ENCODE results near the gene LRRC8C. TPM values are rescaled to one million over a fixed set of nuclear protein-coding genes. Genes with fewer than 3 reads are reported as not detected.

LRRC8C gene
- total RNA-seq, 4 donors from 2014 or later: 4.4 to 11.0 (median 8.2) TPM

DNA sequence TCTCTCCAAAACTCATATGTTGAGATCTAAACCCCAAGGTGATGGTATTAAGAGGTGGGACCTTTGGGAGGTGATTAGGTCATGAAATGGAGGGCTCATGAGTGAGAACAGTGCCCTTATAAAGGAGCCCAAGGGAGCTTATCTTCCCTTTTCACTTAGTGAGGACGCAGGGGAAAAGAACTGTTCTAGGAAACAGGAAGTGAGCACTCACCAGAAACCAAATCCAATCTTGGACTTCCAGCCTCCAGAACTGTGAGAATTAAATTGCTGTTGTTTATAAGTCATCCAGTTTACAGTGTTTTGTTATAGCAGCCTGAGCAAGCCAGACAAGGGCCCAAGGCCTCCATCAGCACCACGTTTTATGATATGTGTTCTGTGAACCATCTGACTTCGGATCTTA is 127.6 kb downstream of the LRRC8C start:
- 79 to 88% methylated on average over 3 of the region's 3 CpGs for WGBS, 2 donors
- intact Hi-C loops (cut with DNase I): loop anchor here (5.0 to 10.0 kb wide), 2 partner anchors 128 to 276 kb away; partner anchors contain the start of gene LRRC8C
- H3K27ac ChIP-seq: no peak overlapping the region
- no peak overlapping the region for H3K4me3 ChIP-seq (replicated peaks in 1 of 3)
- H3K27me3 ChIP-seq: no peaks in the 10 kb centered on the region
- H3K36me3 ChIP-seq: no peaks in the 10 kb centered on the region
- no peak for DNase-seq
- H3K4me1 ChIP-seq: peaks cover 0 to 10% of the 10 kb centered on the region in 2 donors
- TF ChIP-seq, protein P1, sequence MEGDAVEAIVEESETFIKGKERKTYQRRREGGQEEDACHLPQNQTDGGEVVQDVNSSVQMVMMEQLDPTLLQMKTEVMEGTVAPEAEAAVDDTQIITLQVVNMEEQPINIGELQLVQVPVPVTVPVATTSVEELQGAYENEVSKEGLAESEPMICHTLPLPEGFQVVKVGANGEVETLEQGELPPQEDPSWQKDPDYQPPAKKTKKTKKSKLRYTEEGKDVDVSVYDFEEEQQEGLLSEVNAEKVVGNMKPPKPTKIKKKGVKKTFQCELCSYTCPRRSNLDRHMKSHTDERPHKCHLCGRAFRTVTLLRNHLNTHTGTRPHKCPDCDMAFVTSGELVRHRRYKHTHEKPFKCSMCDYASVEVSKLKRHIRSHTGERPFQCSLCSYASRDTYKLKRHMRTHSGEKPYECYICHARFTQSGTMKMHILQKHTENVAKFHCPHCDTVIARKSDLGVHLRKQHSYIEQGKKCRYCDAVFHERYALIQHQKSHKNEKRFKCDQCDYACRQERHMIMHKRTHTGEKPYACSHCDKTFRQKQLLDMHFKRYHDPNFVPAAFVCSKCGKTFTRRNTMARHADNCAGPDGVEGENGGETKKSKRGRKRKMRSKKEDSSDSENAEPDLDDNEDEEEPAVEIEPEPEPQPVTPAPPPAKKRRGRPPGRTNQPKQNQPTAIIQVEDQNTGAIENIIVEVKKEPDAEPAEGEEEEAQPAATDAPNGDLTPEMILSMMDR (IDR thresholded peaks at IDR 0.05): no peak
- no peak for TF ChIP-seq POLR2A (IDR thresholded peaks at IDR 0.05)
- no peaks in the 10 kb centered on the region for H3K9me3 ChIP-seq

DNA sequence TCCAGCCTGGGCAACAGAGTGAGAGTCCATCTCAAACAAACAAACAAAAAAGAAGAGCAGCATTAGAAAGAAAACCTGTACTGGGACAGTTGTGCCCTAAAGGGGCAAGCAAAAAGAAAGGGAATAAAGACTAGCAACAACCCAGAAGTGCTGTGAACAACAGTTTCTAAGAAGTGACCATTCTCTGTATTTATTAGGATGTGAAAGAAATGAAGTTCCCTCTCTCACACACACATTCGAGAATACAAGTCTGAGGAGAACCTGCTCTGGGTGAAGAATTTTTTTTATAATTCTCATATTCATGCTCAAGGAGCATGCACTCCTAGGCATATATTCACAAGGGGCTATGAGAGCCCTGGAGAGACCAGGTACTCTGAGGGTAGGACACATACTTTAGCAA is 128.4 kb downstream of the LRRC8C start:
- TF ChIP-seq POLR2A (IDR thresholded peaks at IDR 0.05): no peak
- TF ChIP-seq, protein P1 (IDR thresholded peaks at IDR 0.05): no peak
- no peaks in the 10 kb centered on the region for H3K27me3 ChIP-seq
- no peaks in the 10 kb centered on the region for H3K9me3 ChIP-seq
- no peak overlapping the region for H3K27ac ChIP-seq
- intact Hi-C loops (cut with DNase I): loop anchor here (5.0 to 10.0 kb wide), 2 partner anchors 129 to 277 kb away; partner anchors contain the start of gene LRRC8C
- H3K4me3 ChIP-seq (replicated peaks in 1 of 3): no peak overlapping the region
- 63 to 68% methylated on average over 1 of the region's 1 CpG for WGBS, 2 donors
- H3K36me3 ChIP-seq: no peaks in the 10 kb centered on the region
- DNase-seq: no peak
- H3K4me1 ChIP-seq: peaks cover 0 to 10% of the 10 kb centered on the region in 2 donors

DNA sequence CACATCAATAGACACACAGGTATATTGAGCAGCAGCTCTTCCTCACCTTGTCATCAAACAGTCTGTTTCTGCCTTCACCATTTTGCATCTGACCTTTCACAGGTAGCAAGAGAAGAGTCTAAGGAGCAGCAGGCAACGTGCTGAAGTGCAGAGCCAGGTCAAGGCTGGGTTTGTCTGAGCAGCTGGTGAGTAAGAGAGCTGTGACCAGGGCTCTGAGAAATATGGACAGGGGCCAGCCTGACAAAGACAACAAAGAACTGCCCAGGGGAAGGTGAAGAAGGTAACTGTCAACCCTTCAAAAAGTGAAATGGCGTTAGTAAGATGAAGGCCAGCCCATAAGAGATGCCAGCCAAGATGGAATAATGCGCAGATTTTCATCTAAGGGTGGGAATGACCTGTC is 129.0 kb downstream of the LRRC8C start:
- intact Hi-C loops (cut with DNase I): loop anchor here (5.0 to 10.0 kb wide), 2 partner anchors 130 to 277 kb away; partner anchors contain the start of gene LRRC8C
- Histone ChIP-seq H3K4me1 (peaks cover 0 to 10% of the 10 kb centered on the region in 2 donors), H3K36me3 (no peaks in the 10 kb centered on the region), H3K27ac (no peak overlapping the region), H3K4me3 (replicated peaks in 1 of 3) (no peak overlapping the region), H3K27me3 (no peaks in the 10 kb centered on the region), H3K9me3 (no peaks in the 10 kb centered on the region)
- peak; percentile 26 to 38 for DNase-seq
- 70 to 84% methylated on average over 3 of the region's 3 CpGs for WGBS, 2 donors
- TF ChIP-seq, protein P1 (IDR thresholded peaks at IDR 0.05): no peak
- no peak for TF ChIP-seq POLR2A (IDR thresholded peaks at IDR 0.05)

DNA sequence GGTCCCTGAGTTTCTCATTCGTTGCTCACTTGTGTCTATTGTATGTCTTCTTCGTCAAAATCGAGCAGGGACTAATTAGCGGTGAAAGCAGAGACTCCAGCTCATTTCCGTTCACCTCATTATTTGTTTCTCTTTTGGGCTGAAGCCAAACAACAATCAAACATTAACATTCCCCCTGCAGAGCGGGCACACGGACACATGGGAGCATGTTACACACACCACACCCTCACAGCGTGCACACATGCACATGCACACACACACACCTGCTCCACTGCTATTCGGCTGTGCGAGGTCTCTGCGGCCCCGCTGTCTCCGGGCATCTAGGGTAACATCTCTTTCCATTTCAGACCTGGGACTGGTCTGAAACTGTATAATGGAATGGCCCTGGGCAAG is 129.5 kb downstream of the LRRC8C start:
- Histone ChIP-seq H3K36me3 (no peaks in the 10 kb centered on the region), H3K27ac (peak overlapping the region in 1 of 3 donors; percentile 75), H3K4me1 (peaks cover 0 to 10% of the 10 kb centered on the region in 2 donors), H3K4me3 (replicated peaks in 1 of 3) (no peak overlapping the region), H3K9me3 (no peaks in the 10 kb centered on the region), H3K27me3 (no peaks in the 10 kb centered on the region)
- TF ChIP-seq POLR2A (IDR thresholded peaks at IDR 0.05): no peak
- TF ChIP-seq, protein P1 (IDR thresholded peaks at IDR 0.05): no peak
- DNase-seq: no peak
- 68 to 88% methylated on average over 13 of the region's 13 CpGs for WGBS, 2 donors
- intact Hi-C loops (cut with DNase I): loop anchor here (5.0 to 10.0 kb wide), 2 partner anchors 130 to 278 kb away; partner anchors contain the start of gene LRRC8C

DNA sequence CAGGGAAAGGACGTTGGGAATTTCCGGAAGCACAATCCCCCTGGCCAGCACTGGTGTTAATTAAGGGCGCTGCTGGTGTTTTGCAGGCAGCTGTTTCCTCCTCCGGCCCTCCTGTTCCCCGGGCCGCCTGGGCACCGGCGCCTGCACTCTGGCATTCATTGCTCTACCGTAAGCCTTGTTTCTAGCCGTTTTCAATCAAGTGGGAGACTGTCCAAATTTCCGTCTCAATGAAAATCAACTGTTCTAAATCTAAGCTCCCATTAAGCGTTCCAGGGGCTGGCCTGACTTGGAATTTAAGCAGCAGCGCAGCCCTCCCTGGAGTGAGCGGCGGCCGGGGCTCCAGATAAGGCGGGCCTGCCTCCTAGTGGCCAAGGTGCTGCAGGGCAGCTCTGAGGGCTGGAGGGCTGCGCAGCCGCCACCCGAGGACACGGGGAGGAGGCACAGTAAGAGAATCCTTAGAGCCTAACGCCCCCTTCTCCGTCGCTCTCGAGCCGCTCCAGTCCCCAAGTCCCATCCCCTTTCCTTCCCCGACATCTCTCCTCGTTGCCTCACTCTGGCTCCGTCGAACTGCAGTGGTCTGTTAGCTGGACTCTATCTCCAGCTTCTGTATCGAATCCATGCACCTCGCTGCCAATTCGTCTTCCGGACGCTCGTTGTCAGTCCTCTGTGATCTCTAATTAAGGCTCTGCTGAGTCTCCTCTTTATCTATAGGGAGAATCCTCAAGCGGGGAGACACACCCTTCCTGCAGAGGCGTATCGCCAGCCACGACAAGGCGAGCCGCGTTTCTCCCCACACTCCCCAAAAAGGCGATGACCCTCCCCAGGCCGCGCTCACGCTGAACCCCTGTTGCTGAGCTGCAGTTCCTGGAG is 130.1 kb downstream of the LRRC8C start:
- intact Hi-C loops (cut with DNase I): loop anchor here (5.0 to 10.0 kb wide), 2 partner anchors 131 to 278 kb away; partner anchors contain the start of gene LRRC8C
- no peak for TF ChIP-seq POLR2A (IDR thresholded peaks at IDR 0.05)
- TF ChIP-seq, protein P1 (IDR thresholded peaks at IDR 0.05): peak; percentile 78 to 97 (median 94)
- DNase-seq: peak; percentile 79 to 86
- WGBS, 2 donors: 5 to 7% methylated on average over 44 to 47 of the region's 47 CpGs
- H3K4me3 ChIP-seq (replicated peaks in 1 of 3): peak overlapping the region in 2 of 3 donors; percentile 13 to 70
- no peaks in the 10 kb centered on the region for H3K27me3 ChIP-seq
- peak overlapping the region in 2 of 3 donors; percentile 17 to 75 for H3K27ac ChIP-seq
- H3K9me3 ChIP-seq: no peaks in the 10 kb centered on the region
- H3K36me3 ChIP-seq: no peaks in the 10 kb centered on the region
- peaks cover 0 to 10% of the 10 kb centered on the region in 2 donors for H3K4me1 ChIP-seq

Data from thyroid gland (tissue), 4 donors.